GM19455 (cell line): ENCODE results near the gene WWOX.

Source experiments
- ATAC-seq: cut with Tn5 transposase; IDR thresholded peaks from one replicate; pipeline ENCODE4 v1.9.1; 2021; ENCODE audit not compliant: unreplicated experiment

The WWOX gene

DNA sequence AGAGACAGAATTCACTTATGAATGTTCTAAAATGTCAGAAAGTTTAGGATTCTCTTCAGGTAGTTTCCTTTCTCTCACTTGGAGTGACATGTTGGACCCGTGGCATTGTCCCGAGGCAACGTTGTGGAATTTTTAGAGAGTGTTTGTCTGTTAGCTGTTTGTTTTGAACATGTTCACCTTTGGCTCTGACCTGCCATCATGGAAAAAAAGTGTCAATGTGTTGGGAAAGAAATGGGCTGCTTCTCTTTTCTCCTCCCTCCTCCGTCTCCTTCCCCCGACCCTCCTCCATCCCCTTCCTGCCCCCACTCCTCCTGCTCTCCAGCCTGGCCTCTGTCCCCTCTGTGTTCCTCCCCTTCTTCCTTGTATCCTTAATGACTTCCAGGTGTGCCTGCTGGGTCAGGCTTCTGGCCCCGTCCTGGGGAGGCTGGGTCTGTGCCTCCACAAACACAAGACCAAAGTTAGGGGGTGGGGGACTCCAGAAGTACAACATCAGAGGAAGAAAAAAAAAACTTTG lies 1038.0 kb downstream of the WWOX start:
- ATAC-seq: no peak

DNA sequence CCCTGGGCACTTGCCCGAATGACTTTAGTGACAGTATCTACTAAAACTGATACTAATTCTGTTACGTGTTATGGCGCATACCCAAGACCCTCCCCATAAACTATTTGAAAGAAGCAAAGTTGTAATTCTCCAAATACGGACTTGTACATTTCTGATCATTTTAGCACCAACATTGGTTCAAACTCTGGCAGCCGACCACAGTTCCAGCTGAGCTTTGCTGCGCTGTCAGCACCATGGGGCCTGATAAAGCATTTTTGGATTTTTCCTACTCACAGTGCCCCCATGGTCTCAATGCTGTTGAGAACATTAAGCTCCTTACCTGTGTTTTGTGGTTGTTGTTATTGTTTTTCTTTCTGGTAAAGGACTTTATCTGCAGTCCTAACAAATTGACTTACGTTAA lies 1040.3 kb downstream of the WWOX start:
- no peak for ATAC-seq

DNA sequence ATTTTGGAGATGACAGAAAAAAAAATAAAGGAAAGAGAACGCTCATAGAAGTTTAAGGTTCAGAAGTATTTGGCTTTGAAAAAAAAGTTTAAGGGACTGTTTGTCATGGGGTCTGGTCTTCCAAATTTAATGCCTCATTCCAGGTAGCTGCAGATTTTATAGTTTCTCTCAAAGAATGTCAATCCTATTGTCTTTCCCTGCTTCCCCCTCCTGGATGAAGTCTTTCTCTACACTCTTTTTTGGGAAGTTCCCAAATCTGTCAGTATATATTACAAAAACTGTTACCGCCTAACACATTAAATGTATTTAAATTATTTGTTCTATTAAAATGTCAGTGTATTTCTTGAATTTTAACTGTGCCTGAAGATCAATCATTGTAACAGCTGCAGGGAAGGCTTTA lies 1043.6 kb downstream of the WWOX start:
- ATAC-seq: no peak

DNA sequence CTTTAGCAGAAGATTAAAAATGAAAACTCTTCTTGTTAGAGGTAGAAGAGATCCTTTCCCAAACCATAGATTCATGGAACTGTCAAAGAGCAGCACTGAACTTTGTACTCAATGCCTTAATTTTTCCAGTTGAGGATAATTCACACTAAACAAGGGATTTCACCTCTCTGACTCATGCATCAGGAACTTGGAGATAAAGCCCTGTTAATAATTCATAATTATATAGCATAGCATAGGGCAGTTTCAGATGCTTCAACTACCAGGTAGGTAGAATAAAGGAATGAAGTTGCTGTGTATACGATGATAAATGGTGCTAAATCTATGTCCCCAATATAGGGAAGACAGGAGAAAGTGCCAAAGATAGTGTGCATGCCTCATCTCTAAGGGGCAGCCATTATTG lies 1050.7 kb downstream of the WWOX start:
- ATAC-seq: no peak

DNA sequence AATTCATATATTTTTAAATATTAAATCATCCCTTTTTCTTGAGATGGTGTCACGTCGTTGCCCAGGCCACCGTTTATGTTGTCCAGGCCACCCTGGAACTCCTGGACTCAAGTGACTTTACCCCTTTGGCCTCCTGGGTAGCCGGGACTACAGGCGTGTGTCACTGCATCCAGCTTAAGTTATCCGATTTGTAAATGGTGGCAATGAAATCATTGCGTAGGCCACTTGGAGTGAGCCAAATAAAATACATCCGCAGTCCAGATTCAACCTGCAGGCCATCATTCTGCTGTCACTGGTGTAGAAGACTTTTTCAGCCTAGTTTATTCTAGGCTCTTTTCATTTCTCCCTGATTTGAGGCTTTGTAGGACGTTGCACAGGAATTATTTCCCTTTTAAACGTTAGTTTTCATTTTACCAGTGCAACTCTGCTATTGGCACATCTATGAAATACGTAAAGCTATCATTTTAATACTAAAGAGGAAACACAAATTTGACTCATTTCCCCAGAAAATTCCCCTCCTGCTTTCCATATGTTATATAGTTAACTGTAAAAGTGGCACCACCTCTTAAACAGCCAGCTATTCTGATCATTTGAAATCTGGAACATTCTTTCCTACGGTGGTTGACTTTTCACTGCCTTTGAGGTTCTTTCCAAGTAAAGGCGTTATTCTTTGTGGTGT lies 1051.3 kb downstream of the WWOX start:
- no peak for ATAC-seq

DNA sequence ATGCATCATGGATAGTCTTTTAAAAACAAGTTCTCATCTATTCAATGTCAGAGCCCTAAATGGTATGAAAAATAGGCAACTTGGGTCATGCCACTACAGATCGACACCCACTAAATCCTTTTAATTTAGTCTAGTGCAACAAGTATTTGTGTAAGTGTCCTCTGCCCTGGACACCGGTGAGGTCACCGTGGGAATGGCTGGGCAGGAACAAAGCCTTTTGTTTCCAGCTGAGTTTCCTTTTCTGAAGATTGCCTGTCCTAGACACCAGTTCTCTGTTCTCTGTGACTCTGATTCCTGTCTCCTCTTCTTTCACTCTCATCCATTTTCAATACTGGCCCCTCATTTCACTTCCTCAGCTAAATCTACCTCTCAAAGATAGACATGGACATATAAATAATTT lies 1054.6 kb downstream of the WWOX start:
- ATAC-seq: no peak

DNA sequence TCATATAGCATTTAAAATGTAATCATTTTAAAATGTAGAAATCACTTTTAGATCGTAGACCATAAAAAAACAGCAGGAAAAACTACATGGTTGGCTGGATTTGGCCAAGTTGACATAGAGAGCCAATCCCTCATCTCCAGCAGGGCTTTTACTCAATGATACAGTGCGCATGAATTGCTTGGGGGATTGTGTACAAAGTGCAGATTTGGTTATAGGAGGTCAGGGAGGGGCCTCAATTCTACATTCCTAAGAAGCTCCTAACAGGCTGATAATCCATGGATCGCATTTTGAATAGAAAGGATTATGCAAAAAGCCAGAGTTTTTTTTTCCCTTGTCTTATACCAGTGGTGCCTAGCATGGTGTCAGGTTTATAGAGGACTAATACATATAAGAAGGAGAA lies 1056.0 kb downstream of the WWOX start:
- ATAC-seq: no peak

DNA sequence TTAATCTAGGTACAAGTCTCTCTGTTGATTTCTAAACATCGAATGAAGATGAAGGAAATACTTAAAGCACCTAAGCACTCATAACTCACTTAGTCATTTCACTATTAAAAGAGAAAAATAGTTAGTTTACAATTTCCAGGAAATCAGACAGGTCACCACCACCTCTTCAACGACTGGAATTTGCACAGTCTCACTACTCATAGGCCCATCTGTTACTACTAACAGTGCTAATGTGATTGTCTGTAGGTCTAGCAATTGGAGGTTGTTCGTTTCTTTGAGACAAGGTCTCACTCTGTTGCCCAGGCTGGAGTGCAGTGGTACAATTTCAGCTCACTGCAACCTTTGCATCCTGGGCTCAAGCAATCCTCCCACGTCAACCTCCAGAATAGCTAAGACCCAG lies 1056.5 kb downstream of the WWOX start:
- no peak for ATAC-seq

DNA sequence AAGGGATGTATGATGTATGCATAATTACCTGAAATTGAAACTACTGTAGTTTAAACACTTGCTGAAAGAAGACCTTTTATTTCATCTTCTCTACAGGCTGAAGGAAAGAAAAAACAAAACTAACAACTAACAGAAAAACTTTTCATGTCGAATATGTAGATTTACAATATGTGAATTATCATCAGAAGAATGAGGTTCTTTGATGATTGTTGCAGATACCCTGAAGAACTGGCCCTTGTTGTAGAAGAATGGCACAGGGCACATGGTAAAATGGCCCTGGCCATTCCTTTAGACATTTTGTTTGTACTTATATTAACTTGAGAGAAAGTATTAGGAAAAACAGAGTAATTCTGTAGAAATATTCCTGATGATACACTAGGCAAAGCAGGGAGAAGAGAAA lies 1057.3 kb downstream of the WWOX start:
- no peak for ATAC-seq

DNA sequence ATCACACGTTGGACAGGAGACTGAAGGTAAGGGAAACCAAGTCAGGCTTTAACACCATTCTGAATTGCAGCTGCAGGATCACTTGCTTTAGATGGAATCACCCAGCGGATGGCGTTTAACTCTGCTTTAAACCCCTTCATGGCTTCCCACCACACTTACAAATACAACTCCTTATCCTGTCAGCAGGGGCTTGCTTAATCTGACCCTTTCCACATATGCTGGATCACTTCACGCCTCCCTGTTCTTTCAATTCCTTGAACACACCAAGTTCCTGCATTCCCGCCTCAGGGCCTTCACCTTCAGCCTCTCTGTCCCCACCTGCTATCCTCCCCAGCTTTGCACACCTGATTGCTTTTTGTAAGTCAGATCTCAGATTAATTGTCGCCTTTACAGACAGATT lies 1058.9 kb downstream of the WWOX start:
- ATAC-seq: no peak

DNA sequence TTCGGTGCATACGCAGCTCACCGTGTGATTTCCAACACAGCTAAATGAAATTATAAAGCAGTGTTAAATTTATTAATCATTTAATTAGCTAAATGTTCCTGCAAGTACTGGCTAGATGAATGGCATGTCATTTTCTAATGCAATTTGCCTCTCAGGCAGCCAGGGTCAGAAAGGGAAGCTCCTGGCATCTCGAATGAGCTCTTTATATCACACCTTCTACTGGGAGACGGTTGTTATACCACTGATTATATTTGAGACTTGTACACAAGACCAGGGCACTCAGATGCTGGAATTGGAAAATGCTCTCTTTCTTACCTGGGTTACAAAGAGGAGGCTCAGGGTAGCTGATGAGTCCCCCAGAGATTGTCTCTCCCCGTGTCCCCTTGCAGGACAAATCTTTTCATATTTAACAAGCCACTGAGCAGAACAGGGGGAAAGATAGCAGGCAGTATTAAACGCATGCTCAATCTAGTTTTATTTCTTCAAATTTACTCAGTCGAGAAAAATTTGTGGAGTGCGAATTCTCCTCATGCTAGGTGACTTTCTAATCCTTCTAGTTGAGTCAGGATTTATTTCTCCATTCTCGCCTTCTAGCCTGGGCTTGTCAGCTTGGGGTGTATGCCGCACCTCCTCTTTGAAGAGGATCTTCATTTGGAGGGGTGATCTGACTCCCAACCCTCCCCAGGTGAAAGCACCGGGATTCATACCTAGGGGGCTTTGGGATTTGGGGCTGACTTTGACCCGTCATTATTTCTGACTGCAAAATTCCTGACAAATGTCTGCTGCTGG lies 1060.0 kb downstream of the WWOX start:
- no peak for ATAC-seq

DNA sequence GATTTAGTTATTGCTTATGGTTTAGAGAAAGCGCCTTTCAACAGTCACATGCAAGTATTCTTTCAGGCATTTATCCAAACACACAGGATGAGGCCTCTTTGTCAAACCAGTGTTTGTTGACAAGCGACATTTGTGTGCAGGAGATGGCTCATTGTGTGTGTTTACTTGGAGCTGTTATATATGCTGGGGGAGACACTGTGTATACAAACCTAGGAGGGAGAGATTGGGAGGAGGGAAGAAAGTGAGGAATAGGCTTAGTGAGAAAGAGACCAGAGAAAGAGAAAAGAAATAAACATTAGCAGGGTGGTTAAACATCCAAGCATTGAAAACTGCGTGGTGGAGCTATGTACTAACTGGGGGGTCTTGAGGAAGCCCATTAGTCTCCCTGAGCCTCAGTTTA lies 1063.5 kb downstream of the WWOX start:
- no peak for ATAC-seq

DNA sequence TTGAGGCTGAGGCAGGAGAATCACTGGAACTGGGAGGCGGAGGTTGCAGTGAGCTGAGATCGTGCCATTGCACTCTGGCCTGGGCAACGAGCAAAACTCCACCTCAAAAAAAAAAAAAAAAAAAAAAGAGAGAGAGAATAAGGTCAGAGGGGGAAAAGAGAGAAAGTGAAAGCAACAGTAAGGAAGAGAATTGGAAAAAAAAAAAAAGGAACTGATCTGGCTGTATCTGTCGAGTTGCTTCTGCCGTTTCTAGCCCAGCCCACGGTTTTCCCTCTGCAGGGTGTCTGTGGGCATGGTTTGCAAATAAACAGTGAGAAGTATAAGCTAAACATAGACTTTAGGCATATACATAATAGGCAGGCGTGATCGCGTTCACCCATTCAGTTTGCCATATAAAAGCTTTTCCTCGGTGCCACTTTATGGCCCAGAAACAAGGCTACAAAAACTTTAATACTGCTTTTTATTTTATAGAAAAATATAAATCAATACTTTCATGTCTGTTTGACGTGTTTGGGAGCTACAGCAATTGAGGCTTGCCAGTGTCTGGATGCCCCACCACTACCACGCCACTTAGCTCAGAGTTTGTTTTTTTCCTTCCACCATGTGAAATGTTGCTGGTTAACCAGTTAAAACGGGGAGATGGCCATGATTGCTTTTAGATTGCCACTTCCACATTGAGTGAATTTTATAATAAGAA lies 1064.4 kb downstream of the WWOX start:
- ATAC-seq: no peak

DNA sequence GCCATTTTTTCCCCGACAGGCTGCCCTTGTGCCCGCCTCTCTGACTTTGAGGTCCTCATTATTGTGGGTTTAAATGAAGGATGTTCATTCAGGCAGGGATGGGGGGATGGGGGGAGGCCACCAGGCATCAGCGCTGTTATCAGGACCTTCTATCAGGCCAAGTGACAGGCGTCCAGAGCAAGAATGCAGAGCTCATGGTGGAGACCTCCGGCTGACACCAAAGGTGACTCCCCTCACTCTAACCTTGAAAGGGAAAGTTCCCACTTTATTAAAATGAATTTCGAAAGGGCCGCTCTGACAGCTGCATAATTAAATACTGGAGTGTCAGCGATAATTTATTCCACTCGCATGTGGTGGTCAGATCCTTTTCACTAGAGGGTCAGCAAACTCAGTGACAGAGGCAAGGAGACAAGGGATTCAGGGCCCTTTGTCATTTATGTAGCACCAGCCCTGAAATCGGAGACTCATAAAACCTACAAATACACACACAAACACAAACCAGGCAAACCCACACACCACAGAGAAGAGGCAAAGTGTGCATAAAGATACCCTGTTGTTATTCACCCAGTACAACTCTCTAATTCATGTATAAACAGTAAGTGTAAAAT lies 1065.0 kb downstream of the WWOX start:
- ATAC-seq: no peak

DNA sequence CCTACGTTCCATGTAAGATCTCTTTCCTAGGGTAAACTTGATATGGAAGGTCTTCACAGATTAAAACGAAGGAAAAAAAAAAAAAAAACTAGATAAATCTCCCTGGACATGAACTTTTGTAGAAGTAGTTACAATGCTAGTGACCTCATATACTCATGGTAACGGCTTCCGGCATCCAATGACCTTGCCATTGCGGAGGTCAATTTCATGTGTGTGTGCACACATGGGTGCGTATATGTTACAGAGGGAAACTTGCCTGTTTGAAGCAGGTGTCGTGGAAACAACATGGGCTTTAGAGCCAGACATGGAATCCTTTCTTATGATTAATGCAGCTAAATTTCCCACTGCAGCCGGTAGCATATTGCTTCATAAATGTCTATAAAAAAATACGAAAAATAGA lies 1065.6 kb downstream of the WWOX start:
- ATAC-seq: no peak

DNA sequence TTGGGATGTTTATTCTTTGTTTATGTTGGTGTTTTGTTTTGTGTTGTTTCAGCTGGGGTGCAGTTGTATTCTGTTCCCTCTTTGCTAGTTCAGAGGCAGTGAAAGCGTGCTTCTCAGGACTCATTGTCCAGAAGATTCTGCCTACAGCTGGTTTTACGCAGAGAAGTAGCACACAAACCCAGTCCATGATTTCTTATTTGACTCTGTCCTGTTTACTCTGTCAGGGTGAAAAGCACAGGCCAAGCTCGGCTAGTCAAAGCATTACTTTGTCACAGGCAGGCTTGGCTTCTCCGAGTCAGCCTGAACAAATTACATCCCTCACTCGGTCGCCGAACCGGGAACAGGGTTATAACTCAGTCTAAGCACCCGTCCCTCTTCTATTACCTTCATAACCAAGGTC lies 1066.1 kb downstream of the WWOX start:
- ATAC-seq: no peak

DNA sequence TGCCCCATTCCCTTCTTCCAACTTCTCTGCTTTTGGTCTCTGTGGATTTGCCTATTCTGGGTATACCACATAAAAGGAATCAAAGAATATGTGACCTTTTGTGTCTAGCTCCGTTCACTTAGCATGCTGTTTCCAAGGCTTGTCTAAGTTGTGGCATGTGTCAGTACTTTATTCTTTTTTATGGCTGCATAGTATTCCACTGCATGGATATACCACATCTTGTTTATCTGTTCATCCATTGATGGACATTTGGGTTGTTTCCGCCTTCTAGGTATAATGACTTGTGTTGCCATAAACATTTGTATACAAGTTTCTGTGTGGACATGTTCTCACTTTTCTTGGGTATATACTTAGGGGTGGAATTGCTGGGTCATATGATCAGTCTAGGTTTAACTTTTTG lies 1068.4 kb downstream of the WWOX start:
- no peak for ATAC-seq

DNA sequence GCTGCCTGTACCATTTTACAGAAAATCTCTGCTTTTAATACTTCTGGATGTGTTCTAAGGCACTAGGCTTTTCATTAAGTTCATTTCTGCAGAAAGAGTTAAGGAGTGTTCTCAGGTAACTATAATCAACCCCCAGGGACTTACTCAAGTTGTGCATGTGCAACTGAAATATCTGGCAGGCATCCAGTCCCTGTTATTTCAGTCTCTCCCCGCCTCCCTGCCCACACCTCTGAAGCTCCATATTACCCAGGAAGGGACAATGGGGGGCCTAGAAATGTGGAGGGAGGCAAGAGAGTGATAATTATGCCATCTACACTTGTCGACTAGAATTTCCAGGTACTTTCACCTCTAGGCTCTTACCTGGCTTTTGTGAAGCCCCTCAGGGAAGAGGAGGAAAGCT lies 1068.9 kb downstream of the WWOX start:
- no peak for ATAC-seq

DNA sequence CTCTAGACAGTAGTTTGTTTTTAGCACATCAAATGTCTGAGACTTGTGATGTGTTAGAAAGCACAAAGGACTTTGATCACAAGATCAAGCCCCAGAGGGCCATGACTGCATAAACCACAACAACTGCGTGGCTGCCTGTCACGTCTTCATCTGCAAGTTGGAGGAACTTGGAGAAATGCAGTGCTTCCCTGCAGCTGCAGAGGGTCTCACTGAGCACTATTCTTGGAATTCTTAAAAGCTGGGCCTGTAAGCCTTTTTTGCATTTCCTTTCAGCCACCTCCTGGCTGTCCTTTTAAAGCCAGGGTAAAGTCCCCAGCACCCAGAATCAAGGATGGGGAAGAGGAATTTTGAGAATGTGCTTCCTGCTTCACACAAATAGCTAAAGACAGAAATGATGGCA lies 1069.8 kb downstream of the WWOX start:
- no peak for ATAC-seq

DNA sequence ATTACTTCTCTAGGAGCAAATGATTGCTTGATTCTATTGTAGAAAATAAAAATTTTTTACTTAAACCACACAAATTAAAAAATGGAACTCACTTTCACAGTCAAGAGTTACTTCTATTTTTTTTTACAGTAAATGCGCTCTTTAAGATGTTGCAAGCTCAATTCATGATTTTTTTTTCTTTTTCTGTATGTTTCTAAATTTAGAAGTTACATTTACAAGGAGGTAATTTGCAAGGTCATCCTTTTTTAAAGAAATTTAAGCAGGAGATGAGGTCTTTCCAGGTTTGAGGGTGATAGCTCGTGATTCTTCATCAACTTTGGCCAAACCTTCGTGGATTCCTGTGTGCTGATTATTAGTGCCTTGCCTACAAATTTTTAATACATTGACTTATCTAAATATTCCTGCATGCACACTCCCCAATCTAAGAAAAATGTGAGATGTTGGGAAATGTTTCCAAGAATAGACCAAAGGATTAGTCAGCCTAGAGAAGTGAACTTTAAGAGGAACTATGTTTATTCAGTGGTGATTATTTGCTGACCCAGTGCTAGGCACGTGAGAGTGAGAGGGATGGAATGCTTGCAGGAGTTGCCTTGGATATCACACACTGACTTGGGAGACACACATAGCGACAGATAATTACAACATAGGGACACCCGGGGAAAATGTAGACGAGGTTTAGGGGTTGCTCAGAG lies 1071.2 kb downstream of the WWOX start:
- ATAC-seq: no peak

DNA sequence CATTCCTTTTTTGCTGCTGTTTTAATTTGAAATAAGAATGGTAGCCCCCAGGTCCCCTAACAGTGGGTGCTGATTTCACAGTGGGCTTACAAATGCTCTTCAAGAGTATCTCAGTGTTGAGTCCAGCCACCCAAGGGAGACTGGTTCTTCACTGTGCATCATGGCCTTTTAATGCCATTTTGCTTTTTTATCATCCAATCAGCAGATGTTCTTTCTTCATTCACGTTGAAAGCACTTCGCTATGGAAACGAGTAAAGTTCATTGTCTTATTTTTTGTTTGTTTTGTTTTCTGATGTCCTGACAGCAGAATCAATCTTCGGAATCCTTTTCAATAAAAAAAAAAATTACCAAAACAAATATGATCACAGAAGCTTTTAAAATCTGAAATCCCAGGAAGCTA lies 1072.0 kb downstream of the WWOX start:
- no peak for ATAC-seq
